ENCODE data around the gene TNFRSF4. TPM values are rescaled to one million over a fixed set of nuclear protein-coding genes. Genes with fewer than 3 reads are reported as not detected.

TNFRSF4 gene
- total and polyA plus RNA-seq, 9 of the 15 experiments (the other 6 are each of a cell fraction or from before 2014, with no cell fraction given), result 0.07 to 0.44 (median 0.19) TPM; not detected in 5

GRCh38 chr1:1231400-1232207 is 17.7 kb upstream of the TNFRSF4 start, which contains the start of gene SDF4 (continued):
- TF ChIP-seq, protein P1, sequence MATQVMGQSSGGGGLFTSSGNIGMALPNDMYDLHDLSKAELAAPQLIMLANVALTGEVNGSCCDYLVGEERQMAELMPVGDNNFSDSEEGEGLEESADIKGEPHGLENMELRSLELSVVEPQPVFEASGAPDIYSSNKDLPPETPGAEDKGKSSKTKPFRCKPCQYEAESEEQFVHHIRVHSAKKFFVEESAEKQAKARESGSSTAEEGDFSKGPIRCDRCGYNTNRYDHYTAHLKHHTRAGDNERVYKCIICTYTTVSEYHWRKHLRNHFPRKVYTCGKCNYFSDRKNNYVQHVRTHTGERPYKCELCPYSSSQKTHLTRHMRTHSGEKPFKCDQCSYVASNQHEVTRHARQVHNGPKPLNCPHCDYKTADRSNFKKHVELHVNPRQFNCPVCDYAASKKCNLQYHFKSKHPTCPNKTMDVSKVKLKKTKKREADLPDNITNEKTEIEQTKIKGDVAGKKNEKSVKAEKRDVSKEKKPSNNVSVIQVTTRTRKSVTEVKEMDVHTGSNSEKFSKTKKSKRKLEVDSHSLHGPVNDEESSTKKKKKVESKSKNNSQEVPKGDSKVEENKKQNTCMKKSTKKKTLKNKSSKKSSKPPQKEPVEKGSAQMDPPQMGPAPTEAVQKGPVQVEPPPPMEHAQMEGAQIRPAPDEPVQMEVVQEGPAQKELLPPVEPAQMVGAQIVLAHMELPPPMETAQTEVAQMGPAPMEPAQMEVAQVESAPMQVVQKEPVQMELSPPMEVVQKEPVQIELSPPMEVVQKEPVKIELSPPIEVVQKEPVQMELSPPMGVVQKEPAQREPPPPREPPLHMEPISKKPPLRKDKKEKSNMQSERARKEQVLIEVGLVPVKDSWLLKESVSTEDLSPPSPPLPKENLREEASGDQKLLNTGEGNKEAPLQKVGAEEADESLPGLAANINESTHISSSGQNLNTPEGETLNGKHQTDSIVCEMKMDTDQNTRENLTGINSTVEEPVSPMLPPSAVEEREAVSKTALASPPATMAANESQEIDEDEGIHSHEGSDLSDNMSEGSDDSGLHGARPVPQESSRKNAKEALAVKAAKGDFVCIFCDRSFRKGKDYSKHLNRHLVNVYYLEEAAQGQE (IDR thresholded peaks at IDR 0.05; ENCODE audit: borderline replicate concordance), result peak; percentile 93
- TF ChIP-seq, protein P1 (CRISPR knock-in tag; IDR thresholded peaks at IDR 0.05; ENCODE audit: low read depth), result peak; percentile 83
- TF ChIP-seq, protein P2, sequence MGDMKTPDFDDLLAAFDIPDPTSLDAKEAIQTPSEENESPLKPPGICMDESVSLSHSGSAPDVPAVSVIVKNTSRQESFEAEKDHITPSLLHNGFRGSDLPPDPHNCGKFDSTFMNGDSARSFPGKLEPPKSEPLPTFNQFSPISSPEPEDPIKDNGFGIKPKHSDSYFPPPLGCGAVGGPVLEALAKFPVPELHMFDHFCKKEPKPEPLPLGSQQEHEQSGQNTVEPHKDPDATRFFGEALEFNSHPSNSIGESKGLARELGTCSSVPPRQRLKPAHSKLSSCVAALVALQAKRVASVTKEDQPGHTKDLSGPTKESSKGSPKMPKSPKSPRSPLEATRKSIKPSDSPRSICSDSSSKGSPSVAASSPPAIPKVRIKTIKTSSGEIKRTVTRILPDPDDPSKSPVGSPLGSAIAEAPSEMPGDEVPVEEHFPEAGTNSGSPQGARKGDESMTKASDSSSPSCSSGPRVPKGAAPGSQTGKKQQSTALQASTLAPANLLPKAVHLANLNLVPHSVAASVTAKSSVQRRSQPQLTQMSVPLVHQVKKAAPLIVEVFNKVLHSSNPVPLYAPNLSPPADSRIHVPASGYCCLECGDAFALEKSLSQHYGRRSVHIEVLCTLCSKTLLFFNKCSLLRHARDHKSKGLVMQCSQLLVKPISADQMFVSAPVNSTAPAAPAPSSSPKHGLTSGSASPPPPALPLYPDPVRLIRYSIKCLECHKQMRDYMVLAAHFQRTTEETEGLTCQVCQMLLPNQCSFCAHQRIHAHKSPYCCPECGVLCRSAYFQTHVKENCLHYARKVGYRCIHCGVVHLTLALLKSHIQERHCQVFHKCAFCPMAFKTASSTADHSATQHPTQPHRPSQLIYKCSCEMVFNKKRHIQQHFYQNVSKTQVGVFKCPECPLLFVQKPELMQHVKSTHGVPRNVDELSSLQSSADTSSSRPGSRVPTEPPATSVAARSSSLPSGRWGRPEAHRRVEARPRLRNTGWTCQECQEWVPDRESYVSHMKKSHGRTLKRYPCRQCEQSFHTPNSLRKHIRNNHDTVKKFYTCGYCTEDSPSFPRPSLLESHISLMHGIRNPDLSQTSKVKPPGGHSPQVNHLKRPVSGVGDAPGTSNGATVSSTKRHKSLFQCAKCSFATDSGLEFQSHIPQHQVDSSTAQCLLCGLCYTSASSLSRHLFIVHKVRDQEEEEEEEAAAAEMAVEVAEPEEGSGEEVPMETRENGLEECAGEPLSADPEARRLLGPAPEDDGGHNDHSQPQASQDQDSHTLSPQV (IDR thresholded peaks at IDR 0.05), result 0 out of 2 replicates have a peak, but pooled peaks have one; percentile 17
- no peak for TF ChIP-seq NR0B1 (IDR thresholded peaks at IDR 0.05; ENCODE audit: partially characterized antibody)
- TF ChIP-seq ZC3H8 (IDR thresholded peaks at IDR 0.05), result no peak
- TF ChIP-seq, protein P3, sequence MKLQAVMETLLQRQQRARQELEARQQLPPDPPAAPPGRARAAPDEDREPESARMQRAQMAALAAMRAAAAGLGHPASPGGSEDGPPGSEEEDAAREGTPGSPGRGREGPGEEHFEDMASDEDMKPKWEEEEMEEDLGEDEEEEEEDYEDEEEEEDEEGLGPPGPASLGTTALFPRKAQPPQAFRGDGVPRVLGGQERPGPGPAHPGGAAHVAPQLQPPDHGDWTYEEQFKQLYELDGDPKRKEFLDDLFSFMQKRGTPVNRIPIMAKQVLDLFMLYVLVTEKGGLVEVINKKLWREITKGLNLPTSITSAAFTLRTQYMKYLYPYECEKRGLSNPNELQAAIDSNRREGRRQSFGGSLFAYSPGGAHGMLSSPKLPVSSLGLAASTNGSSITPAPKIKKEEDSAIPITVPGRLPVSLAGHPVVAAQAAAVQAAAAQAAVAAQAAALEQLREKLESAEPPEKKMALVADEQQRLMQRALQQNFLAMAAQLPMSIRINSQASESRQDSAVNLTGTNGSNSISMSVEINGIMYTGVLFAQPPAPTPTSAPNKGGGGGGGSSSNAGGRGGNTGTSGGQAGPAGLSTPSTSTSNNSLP (IDR thresholded peaks at IDR 0.05; ENCODE audit: borderline replicate concordance, low read depth, low read length), result no peak
- TF ChIP-seq ESRRB (CRISPR knock-in tag; IDR thresholded peaks at IDR 0.05; ENCODE audit: borderline replicate concordance), result no peak
- TF ChIP-seq HNRNPK (IDR thresholded peaks at IDR 0.05; ENCODE audit: low read depth, low read length, poor library complexity, severe bottlenecking), result no peak
- no peak for TF ChIP-seq ZFP1 (CRISPR knock-in tag; IDR thresholded peaks at IDR 0.05)
- TF ChIP-seq ZEB2 (IDR thresholded peaks at IDR 0.05), result no peak

Measured in K562 (cell line).